Measurements from ENCODE around the gene INSC.

INSC gene

DNA sequence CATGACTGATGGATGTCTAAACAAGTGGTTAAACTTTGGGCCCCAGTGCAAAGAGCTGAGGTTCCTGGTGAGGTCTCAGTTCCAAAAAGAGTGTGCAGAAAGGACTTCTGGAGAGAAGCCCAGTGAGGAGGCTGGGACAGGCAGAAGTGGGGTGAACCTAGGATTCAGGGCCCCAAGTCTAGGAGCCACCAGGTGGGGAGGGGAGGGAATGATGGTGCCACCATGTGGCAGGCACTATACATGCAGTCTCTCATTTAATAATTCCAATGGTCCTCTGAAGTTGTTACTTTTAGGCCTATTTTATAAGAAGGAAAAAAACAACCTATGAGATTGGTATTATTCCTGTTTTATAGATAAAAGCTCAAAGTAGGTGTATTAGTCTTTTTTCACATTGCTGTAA, 102.0 kb downstream of the INSC start:
- no peak overlapping the region for H3K4me3 ChIP-seq (ENCODE audit: low read depth, low read length)
- no peaks in the 10 kb centered on the region for H3K36me3 ChIP-seq
- H3K27me3 ChIP-seq (ENCODE audit: insufficient read depth, low read depth, severe bottlenecking) = peaks cover 11% of the 10 kb centered on the region
- no peak for DNase-seq
- TF ChIP-seq CTCF (IDR thresholded peaks at IDR 0.05; ENCODE audit: low read depth, low read length) = peak; percentile 68
- H3K27ac ChIP-seq = no peak overlapping the region
- no peaks in the 10 kb centered on the region for H3K9me3 ChIP-seq (ENCODE audit: severe bottlenecking)

- no peaks in the 10 kb centered on the region for H3K36me3 ChIP-seq
These were observed 102.7 kb downstream of the INSC start for GRCh38 chr11:15217416-15217815.

GRCh38 chr11:15222777-15223176, 108.1 kb downstream of the INSC start:
- Histone ChIP-seq H3K9me3 (ENCODE audit: severe bottlenecking) (no peaks in the 10 kb centered on the region), H3K4me3 (ENCODE audit: low read depth, low read length) (no peak overlapping the region), H3K27ac (no peak overlapping the region), H3K36me3 (no peaks in the 10 kb centered on the region), H3K27me3 (ENCODE audit: insufficient read depth, low read depth, severe bottlenecking) (peaks cover 13% of the 10 kb centered on the region)
- TF ChIP-seq CTCF (IDR thresholded peaks at IDR 0.05; ENCODE audit: low read depth, low read length) = no peak
- DNase-seq = no peak

More at GRCh38 chr11:15217416-15217815, 102.7 kb downstream of the INSC start:
- DNase-seq = no peak
- no peak overlapping the region for H3K27ac ChIP-seq
- peaks cover 11% of the 10 kb centered on the region for H3K27me3 ChIP-seq (ENCODE audit: insufficient read depth, low read depth, severe bottlenecking)
- H3K9me3 ChIP-seq (ENCODE audit: severe bottlenecking) = no peaks in the 10 kb centered on the region
- no peak for TF ChIP-seq CTCF (IDR thresholded peaks at IDR 0.05; ENCODE audit: low read depth, low read length)
- H3K4me3 ChIP-seq (ENCODE audit: low read depth, low read length) = no peak overlapping the region

DNA sequence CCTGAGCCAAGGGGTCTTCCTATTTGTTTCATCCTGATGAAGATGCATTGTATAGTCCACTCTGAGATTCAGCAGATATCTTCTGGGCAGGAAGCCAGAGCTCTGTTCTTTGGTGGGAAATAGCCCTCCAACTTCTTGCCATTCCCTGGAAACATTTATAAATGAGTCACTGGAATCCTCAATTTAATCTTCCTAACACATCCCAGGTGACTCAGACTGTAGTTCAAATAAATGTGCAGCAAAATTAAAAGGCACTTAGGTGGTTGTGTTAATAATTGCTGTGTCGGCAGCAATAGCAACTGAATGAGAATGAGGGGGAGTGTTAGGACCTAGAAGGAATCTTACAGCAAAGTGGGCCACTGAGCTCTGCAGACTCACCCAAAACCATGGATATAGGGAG, 108.6 kb downstream of the INSC start:
- H3K27me3 ChIP-seq (ENCODE audit: insufficient read depth, low read depth, severe bottlenecking) = peaks cover 14% of the 10 kb centered on the region
- TF ChIP-seq CTCF (IDR thresholded peaks at IDR 0.05; ENCODE audit: low read depth, low read length) = no peak
- no peaks in the 10 kb centered on the region for H3K36me3 ChIP-seq
- H3K4me3 ChIP-seq (ENCODE audit: low read depth, low read length) = no peak overlapping the region
- no peak for DNase-seq
- H3K9me3 ChIP-seq (ENCODE audit: severe bottlenecking) = no peaks in the 10 kb centered on the region
- no peak overlapping the region for H3K27ac ChIP-seq

GRCh38 chr11:15224466-15224865, 109.7 kb downstream of the INSC start:
- Histone ChIP-seq H3K27me3 (ENCODE audit: insufficient read depth, low read depth, severe bottlenecking) (peaks cover 17% of the 10 kb centered on the region), H3K36me3 (no peaks in the 10 kb centered on the region), H3K9me3 (ENCODE audit: severe bottlenecking) (no peaks in the 10 kb centered on the region), H3K4me3 (ENCODE audit: low read depth, low read length) (no peak overlapping the region), H3K27ac (no peak overlapping the region)
- DNase-seq = no peak
- TF ChIP-seq CTCF (IDR thresholded peaks at IDR 0.05; ENCODE audit: low read depth, low read length) = no peak

DNA sequence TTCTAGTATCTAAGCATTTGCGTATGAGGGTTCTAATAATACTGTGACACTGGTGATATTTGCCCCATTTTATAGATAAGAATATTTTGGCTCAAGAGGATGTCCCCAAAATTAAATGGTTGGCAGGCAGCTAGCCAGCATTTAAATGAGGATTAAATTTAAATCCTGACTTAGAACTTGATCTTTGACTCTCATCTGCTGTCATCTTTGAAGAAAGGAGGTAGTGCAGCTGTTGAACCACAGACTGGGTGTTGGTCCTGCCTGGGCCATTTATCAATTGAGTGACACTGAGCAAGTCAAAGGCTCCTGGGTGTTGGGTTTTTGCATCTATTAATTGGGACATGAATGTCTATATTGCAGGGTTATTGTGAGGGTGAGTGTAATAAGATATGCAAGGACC, 112.3 kb downstream of the INSC start:
- H3K36me3 ChIP-seq = no peaks in the 10 kb centered on the region
- no peak overlapping the region for H3K27ac ChIP-seq
- peaks cover 14% of the 10 kb centered on the region for H3K27me3 ChIP-seq (ENCODE audit: insufficient read depth, low read depth, severe bottlenecking)
- no peak for TF ChIP-seq CTCF (IDR thresholded peaks at IDR 0.05; ENCODE audit: low read depth, low read length)
- no peak overlapping the region for H3K4me3 ChIP-seq (ENCODE audit: low read depth, low read length)
- H3K9me3 ChIP-seq (ENCODE audit: severe bottlenecking) = no peaks in the 10 kb centered on the region
- DNase-seq = no peak
